A549 treated with ZK216348 at 1 μM for 4 hours (cell line): ENCODE measurements around the gene FBRSL1. TPM values are rescaled to one million over a fixed set of nuclear protein-coding genes. Genes with fewer than 3 reads are reported as not detected.

Source experiments
- total RNA-seq: library from RNA; stranded (reverse); fragments of 200-300 nt; extraction: Qiagen RNA extraction; gene quantifications from 5 replicates; pipeline ENCODE4 v1.2.3, GENCODE V29; 2022; ENCODE audit warnings: low read depth

The FBRSL1 gene
- total RNA-seq = 44.2 to 98.4 TPM (median 83.8 TPM) in 5 replicates

GRCh38 chr12:132489602-132490266 lies at the start of gene FBRSL1:
TSS of gene FBRSL1 (plus strand) at chr12:132490151.

Other genes with a start within 250 kb of the FBRSL1 start
- gene GALNT9, start 160.6 kb upstream of the FBRSL1 start, total RNA-seq = 2.2 to 6.4 TPM (median 5.7 TPM) in 5 replicates
- not detected in 5 replicates for gene LRCOL1, start 120.4 kb downstream of the FBRSL1 start, total RNA-seq
- not detected in 5 replicates for gene P2RX2, start 128.6 kb downstream of the FBRSL1 start, total RNA-seq
- gene POLE, start 197.2 kb downstream of the FBRSL1 start, total RNA-seq = 46.1 to 50.9 TPM (median 47.5 TPM) in 5 replicates
- 18.4 to 34.0 TPM (median 30.9 TPM) in 5 replicates for gene PXMP2, start 197.4 kb downstream of the FBRSL1 start, total RNA-seq
- 37.7 to 59.9 TPM (median 56.8 TPM) in 5 replicates for gene PGAM5, start 220.7 kb downstream of the FBRSL1 start, total RNA-seq